HFFc6 (cell line): Measurements from ENCODE around the gene CFAP410. TPM values are rescaled to one million over a fixed set of nuclear protein-coding genes. Genes with fewer than 3 reads are reported as not detected.
A peak's percentile ranks its signal among the peaks of the same experiment; 100 is the strongest.
"Not testable (repeated sequence)": the region's sequence is repeated elsewhere in the genome, so short reads cannot be mapped to it uniquely, and the experiment has no call there.

Experiments used
- DNase-seq: peaks from one replicate; pipeline ENCODE4 v3.0.0-alpha.2; 2018
- H3K27ac Mint-ChIP-seq: 2 replicates; pipeline ENCODE4 v1.8.0; 2020; ENCODE audit warnings: mild to moderate bottlenecking, mixed read lengths
- H3K27me3 Mint-ChIP-seq: 2 replicates; pipeline ENCODE4 v1.8.0; 2021; ENCODE audit warnings: mild to moderate bottlenecking, moderate library complexity, mixed read lengths; ENCODE audit not compliant: insufficient read depth
- H3K36me3 Mint-ChIP-seq: 2 replicates; pipeline ENCODE4 v1.8.0; 2021; ENCODE audit warnings: low read depth, mixed read lengths
- H3K4me1 Mint-ChIP-seq: 2 replicates; pipeline ENCODE4 v1.8.0; 2020; ENCODE audit warnings: low read depth, mixed read lengths
- H3K4me3 Mint-ChIP-seq: 2 replicates; pipeline ENCODE4 v1.8.0; 2020; ENCODE audit warnings: mild to moderate bottlenecking, moderate library complexity, mixed read lengths
- H3K9me3 Mint-ChIP-seq: 2 replicates; pipeline ENCODE4 v1.8.0; 2020; ENCODE audit warnings: mild to moderate bottlenecking, mixed read lengths
- CTCF ChIP-seq: fragments of 200-600 bp; sonication (generic); IDR thresholded peaks from 2 replicates; pipeline ENCODE4 v1.5.0; 2021; ENCODE audit warnings: antibody characterized with exemption, mild to moderate bottlenecking
- total RNA-seq, 6 experiments: library from RNA; stranded (reverse); fragmentation: NEBNext Ultra II Directional; extraction: Animal tissue kit (Norgen Biotek cat#: 25700); gene quantifications; 2 replicates in 1 of 6; 3 replicates in 5 of 6; pipeline ENCODE4 v1.2.3, GENCODE V29; 2021

The CFAP410 gene
- total RNA-seq, 6 experiments from 2014 or later = 7.5 to 13.0 (median 9.7) TPM

- Mint-ChIP-seq H3K36me3 (no peaks in the 10 kb centered on the region), H3K4me3 (no peak overlapping the region), H3K9me3 (no peaks in the 10 kb centered on the region), H3K4me1 (peaks cover 16% of the 10 kb centered on the region), H3K27ac (no peak overlapping the region), H3K27me3 (peaks cover 5% of the 10 kb centered on the region)
- DNase-seq = no peak
- TF ChIP-seq CTCF = peak; percentile 77
Observed at GRCh38 chr21:44304877-44305293, 34.3 kb downstream of the CFAP410 start.

- H3K36me3 Mint-ChIP-seq = no peaks in the 10 kb centered on the region
- no peak for TF ChIP-seq CTCF
- peaks cover 19% of the 10 kb centered on the region for H3K4me1 Mint-ChIP-seq
- no peaks in the 10 kb centered on the region for H3K9me3 Mint-ChIP-seq
- H3K27ac Mint-ChIP-seq = no peak overlapping the region
- H3K27me3 Mint-ChIP-seq = peaks cover 5% of the 10 kb centered on the region
- no peak overlapping the region for H3K4me3 Mint-ChIP-seq
- DNase-seq = no peak
Observed at GRCh38 chr21:44304011-44304616, 35.1 kb downstream of the CFAP410 start.

- H3K9me3 Mint-ChIP-seq = no peaks in the 10 kb centered on the region
- peaks cover 21% of the 10 kb centered on the region for H3K4me1 Mint-ChIP-seq
- no peak overlapping the region; the same call in 1 of the 2 replicates for H3K27ac Mint-ChIP-seq
- H3K36me3 Mint-ChIP-seq = no peaks in the 10 kb centered on the region
- no peak overlapping the region for H3K4me3 Mint-ChIP-seq
- no peak for TF ChIP-seq CTCF
- H3K27me3 Mint-ChIP-seq = peaks cover 5% of the 10 kb centered on the region
- no peak for DNase-seq
Observed at GRCh38 chr21:44303490-44303981, 35.7 kb downstream of the CFAP410 start.

GRCh38 chr21:44302573-44303401, 36.4 kb downstream of the CFAP410 start:
- not testable (repeated sequence) for H3K9me3 Mint-ChIP-seq, H3K27me3 Mint-ChIP-seq, H3K36me3 Mint-ChIP-seq, H3K4me3 Mint-ChIP-seq, H3K27ac Mint-ChIP-seq, DNase-seq
- peaks cover 21% of the 10 kb centered on the region for H3K4me1 Mint-ChIP-seq

- Mint-ChIP-seq H3K4me3 (peak overlapping the region; percentile 5; the same call in 1 of the 2 replicates), H3K27me3 (peaks cover 5% of the 10 kb centered on the region), H3K9me3 (no peaks in the 10 kb centered on the region), H3K4me1 (peaks cover 21% of the 10 kb centered on the region), H3K27ac (no peak overlapping the region), H3K36me3 (no peaks in the 10 kb centered on the region)
- TF ChIP-seq CTCF = no peak
- DNase-seq = no peak
Observed at GRCh38 chr21:44301961-44302406, 37.2 kb downstream of the CFAP410 start.

- Mint-ChIP-seq H3K4me3 (peak overlapping the region; percentile 90), H3K9me3 (no peaks in the 10 kb centered on the region), H3K27me3 (peaks cover 5% of the 10 kb centered on the region), H3K36me3 (no peaks in the 10 kb centered on the region), H3K4me1 (peaks cover 21% of the 10 kb centered on the region), H3K27ac (no peak overlapping the region)
- TF ChIP-seq CTCF = no peak; the same call in 1 of the 2 replicates
- DNase-seq = no peak
Observed at GRCh38 chr21:44301141-44301540, 38.0 kb downstream of the CFAP410 start.
